ENCODE data around the gene STAT3. TPM values are rescaled to one million over a fixed set of nuclear protein-coding genes. Genes with fewer than 3 reads are reported as not detected.

Gene STAT3
- total RNA-seq, 4 donors from 2014 or later: 178 to 219 (median 191) TPM

DNA sequence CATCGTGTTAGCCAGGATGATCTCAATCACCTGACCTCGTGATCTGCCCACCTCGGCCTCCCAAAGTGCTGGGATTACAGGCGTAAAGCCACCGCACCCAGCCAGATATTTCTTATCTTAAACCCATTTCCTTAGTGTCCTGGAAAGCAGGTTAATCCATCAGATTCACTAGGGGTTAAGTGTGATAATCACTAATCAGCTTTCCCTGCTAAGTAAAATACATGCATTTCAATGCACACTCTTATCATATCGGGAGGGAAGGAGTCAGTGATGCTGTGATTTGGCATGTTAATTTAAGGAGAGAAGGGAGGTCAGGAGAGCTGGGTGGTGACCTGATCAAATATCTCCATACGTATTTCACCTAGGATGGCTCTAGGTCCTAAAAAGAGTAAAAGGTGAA lies 29.1 kb downstream of the STAT3 start:
- H3K36me3 ChIP-seq: no peaks in the 10 kb centered on the region
- no peak overlapping the region for H3K27ac ChIP-seq
- H3K4me3 ChIP-seq: no peak overlapping the region
- peaks cover 3 to 57% (median 4%) of the 10 kb centered on the region in 4 donors for H3K4me1 ChIP-seq
- no peak for DNase-seq
- H3K27me3 ChIP-seq: no peaks in the 10 kb centered on the region
- H3K9me3 ChIP-seq: no peaks in the 10 kb centered on the region
- TF ChIP-seq, protein P1, sequence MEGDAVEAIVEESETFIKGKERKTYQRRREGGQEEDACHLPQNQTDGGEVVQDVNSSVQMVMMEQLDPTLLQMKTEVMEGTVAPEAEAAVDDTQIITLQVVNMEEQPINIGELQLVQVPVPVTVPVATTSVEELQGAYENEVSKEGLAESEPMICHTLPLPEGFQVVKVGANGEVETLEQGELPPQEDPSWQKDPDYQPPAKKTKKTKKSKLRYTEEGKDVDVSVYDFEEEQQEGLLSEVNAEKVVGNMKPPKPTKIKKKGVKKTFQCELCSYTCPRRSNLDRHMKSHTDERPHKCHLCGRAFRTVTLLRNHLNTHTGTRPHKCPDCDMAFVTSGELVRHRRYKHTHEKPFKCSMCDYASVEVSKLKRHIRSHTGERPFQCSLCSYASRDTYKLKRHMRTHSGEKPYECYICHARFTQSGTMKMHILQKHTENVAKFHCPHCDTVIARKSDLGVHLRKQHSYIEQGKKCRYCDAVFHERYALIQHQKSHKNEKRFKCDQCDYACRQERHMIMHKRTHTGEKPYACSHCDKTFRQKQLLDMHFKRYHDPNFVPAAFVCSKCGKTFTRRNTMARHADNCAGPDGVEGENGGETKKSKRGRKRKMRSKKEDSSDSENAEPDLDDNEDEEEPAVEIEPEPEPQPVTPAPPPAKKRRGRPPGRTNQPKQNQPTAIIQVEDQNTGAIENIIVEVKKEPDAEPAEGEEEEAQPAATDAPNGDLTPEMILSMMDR (IDR thresholded peaks at IDR 0.05): no peak
- no peak for TF ChIP-seq POLR2A (IDR thresholded peaks at IDR 0.05)

DNA sequence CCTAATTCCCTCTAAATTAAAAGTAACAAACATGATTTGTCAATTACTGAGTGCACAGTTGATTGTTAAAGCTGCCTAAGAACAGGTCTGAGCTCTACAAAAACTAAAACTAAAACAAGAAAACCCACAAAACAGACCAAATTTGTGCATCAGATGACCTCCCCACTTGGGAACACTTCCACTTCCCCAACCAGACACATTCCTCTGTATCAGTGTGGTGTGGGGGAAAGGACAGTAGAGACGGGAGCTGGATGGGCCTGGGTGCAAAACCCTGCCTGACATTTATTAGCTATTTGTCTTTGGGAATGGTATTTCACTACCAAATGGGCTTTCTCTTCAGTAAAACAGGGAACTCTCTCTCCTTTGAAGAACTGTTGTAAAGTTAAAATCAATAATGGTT lies 29.8 kb downstream of the STAT3 start:
- TF ChIP-seq, protein P1 (IDR thresholded peaks at IDR 0.05): no peak
- TF ChIP-seq POLR2A (IDR thresholded peaks at IDR 0.05): no peak
- Histone ChIP-seq H3K9me3 (no peaks in the 10 kb centered on the region), H3K27me3 (no peaks in the 10 kb centered on the region), H3K4me3 (no peak overlapping the region), H3K4me1 (peaks cover 0 to 50% (median 3%) of the 10 kb centered on the region in 4 donors), H3K36me3 (no peaks in the 10 kb centered on the region), H3K27ac (no peak overlapping the region)
- no peak for DNase-seq

DNA sequence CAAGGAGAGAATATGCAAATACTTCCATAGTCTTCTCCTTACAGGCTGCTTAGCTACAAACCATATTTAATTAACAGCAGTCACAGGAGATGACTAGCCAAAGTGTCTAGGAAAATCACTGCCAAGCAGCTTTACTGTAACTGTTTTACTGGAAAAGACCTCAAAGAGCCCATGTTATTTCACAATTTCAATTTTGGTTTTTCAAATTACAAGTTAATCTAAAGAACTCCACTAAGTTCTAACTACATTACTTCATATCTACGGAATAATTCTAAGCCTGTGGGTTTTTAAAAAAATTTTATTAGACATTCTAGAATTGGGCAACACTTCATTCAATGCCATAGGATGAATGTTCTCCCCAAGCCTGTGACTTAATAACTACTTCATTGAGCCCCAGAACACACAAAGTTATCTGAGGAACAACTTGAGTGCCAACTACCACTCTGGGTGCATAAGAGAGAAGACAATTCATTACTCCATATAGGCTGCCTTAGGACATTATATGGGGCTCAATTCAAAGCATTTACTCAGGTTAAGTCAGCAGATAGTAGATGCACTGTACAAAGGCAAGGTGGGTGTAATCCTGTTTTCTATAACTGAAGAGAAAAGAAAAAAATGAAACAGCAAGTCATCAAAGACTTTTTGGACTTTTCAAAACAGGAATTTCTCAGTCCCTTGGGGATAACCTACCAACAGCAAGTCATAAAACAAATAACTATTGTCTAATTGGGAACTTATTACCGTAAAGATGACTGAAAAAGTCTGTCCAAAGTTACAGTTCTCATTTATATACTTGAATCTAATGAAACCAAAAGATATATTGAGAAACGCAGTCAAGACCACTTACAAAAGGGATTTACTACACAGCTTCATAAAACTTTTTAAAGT lies 33.0 kb downstream of the STAT3 start:
- TF ChIP-seq, protein P1 (IDR thresholded peaks at IDR 0.05): no peak
- TF ChIP-seq POLR2A (IDR thresholded peaks at IDR 0.05): no peak
- no peak for DNase-seq

DNA sequence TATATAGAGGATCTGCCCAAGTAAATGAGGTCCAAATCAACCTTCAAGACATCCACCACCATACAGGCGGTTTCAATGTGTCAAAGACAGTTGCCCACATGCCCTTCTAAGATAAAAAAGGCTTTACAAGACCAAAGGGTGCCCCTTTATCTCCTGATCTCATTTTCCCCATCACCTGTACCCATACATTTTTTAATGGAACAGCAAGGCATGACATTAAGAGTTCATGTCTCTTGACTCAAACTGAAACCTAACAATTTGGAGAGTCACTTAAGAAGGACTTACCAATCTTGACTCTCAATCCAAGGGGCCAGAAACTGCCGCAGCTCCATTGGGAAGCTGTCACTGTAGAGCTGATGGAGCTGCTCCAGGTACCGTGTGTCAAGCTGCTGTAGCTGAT lies 40.1 kb downstream of the STAT3 start:
- DNase-seq: no peak
- Histone ChIP-seq H3K9me3 (no peaks in the 10 kb centered on the region), H3K27ac (no peak overlapping the region), H3K4me1 (peaks cover 0 to 5% (median 0%) of the 10 kb centered on the region in 4 donors), H3K4me3 (no peak overlapping the region), H3K36me3 (peaks cover 0 to 33% (median 0%) of the 10 kb centered on the region in 3 donors), H3K27me3 (no peaks in the 10 kb centered on the region)
- TF ChIP-seq, protein P1 (IDR thresholded peaks at IDR 0.05): no peak

More for the DNA sequence above, 33.0 kb downstream of the STAT3 start:
- Histone ChIP-seq H3K4me1 (peaks cover 0 to 21% (median 0%) of the 10 kb centered on the region in 4 donors), H3K9me3 (no peaks in the 10 kb centered on the region), H3K27ac (no peak overlapping the region), H3K4me3 (no peak overlapping the region), H3K27me3 (no peaks in the 10 kb centered on the region), H3K36me3 (no peaks in the 10 kb centered on the region)

DNA sequence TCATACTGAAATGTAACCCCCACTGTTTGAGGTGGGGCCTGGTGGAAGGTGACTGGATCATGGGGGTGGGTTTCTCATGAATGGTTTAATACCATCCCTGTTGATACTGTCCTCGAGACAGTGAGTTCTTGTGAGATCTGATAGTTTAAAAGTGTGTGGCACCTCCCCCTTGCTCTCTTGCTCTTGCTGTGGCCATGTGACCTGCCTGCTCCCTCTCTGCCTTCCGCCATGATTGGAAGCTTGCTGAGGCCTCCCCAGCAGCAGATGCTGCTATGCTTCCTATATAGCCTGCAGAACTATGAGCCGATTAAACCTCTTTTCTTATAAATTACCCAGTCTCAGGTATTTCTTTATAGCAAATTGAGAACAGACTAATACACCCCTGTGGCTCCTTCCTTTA lies 40.6 kb downstream of the STAT3 start:
- TF ChIP-seq POLR2A (IDR thresholded peaks at IDR 0.05): no peak
- TF ChIP-seq, protein P1 (IDR thresholded peaks at IDR 0.05): no peak
- Histone ChIP-seq H3K27me3 (no peaks in the 10 kb centered on the region), H3K4me1 (peaks cover 0 to 5% (median 0%) of the 10 kb centered on the region in 4 donors), H3K27ac (peak overlapping the region in 2 of 4 donors; percentile 22 to 35), H3K4me3 (no peak overlapping the region), H3K36me3 (peaks cover 0 to 37% (median 0%) of the 10 kb centered on the region in 3 donors), H3K9me3 (no peaks in the 10 kb centered on the region)
- DNase-seq: no peak
